ENCODE data around the gene NAGLU.
A peak's percentile ranks its signal among the peaks of the same experiment; 100 is the strongest.

NAGLU gene

DNA sequence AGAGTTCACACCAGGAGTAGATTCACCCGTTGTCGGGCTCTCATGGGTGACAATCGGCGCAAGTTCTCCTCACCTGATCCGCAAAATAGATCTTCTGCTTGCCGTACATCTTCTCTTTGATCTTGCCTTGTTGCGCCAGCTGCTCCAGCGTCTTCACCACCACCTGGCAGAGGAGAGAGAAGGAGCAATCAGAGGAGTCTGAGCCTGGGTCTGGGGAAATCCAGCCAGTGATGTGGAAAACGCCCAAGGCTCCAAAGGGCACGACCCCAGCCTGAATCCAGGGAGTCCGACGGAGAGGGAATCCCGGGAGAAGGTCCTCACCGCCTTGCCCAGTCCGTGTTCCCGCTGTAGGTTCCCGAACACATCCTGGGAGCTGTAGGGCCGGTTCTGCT lies 41.1 kb downstream of the NAGLU start:
- TF ChIP-seq, protein P1, sequence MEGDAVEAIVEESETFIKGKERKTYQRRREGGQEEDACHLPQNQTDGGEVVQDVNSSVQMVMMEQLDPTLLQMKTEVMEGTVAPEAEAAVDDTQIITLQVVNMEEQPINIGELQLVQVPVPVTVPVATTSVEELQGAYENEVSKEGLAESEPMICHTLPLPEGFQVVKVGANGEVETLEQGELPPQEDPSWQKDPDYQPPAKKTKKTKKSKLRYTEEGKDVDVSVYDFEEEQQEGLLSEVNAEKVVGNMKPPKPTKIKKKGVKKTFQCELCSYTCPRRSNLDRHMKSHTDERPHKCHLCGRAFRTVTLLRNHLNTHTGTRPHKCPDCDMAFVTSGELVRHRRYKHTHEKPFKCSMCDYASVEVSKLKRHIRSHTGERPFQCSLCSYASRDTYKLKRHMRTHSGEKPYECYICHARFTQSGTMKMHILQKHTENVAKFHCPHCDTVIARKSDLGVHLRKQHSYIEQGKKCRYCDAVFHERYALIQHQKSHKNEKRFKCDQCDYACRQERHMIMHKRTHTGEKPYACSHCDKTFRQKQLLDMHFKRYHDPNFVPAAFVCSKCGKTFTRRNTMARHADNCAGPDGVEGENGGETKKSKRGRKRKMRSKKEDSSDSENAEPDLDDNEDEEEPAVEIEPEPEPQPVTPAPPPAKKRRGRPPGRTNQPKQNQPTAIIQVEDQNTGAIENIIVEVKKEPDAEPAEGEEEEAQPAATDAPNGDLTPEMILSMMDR (IDR thresholded peaks at IDR 0.05; ENCODE audit: low read depth, low read length), result no peak
- peak overlapping the region; percentile 82 for H3K4me3 ChIP-seq (ENCODE audit: low read depth, low read length)

DNA sequence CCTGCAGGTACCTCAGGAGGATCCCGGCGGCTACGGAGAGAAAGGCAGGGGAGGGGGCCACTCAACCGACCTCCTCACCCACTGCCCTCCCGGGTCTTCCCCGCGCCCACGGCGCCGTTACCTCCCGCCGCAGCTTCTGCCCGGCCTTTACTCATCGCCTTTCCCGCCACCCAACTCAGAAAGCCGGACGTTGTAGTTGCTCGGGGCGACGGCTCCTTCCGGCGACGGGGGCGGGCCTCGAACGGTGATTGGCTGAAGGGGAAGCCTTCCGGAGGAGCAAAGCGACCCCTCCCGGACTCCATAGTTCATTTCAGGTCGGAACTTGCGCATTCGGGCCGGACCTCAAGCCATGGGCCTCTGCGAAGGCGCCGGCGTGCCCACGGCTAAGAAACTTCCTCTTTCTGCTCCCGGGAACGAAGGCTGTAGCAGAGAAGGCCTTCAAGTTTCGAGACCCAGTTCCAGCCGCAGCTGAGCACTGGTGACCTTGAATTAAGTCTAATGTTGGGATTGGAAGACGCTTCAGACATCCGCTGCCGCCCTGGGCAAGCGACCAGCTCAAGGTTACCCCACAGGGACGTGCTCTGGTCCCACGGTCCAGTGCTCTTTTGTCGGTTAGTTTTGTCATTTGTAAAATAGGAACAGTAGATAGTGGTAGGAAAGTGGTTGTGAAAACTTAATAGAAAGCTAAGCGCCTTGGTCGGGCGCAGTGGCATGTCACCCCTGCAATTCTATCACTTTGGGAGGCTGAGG lies 41.7 kb downstream of the NAGLU start, which contains the start of gene PSMC3IP:
PSMC3IP (minus strand) TSS at position 198 of the 750 bp plus-strand sequence; CDS start at position 155, 43 bp downstream.
- peak within 1 kb of the TSS; percentile 82 for H3K4me3 ChIP-seq (ENCODE audit: low read depth, low read length)
- TF ChIP-seq, protein P1 (IDR thresholded peaks at IDR 0.05; ENCODE audit: low read depth, low read length), result peak; percentile 19; the same call in 1 of the 2 replicates

DNA sequence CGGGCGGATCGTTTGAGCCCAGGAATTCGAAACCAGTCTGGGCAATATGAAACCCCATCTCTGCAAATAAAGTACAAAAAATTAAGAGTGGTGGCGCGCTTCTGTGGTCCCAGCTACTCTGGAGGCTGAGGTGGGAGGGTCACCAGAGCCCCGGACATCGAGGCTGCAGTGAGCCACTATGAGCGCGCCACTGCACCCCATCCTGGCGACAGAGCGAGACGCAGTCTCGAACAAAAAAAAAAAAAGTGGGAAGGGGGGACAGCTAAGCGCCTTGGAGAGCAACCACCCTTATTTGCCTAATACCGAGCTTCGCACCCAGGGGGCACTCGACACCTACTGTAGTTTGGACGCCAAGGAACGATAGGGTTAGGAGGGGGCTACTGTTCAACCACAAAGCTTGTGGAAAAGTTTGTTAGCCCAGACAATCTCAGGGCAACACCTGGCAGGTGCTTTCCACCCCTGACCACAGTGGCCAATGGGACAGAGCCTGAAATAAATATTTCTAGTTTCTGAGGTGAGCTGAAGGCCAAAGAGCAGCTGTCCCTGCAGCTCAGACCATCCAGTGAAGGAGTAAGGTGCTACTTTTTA lies 42.3 kb downstream of the NAGLU start:
- peak overlapping the region; percentile 82 for H3K4me3 ChIP-seq (ENCODE audit: low read depth, low read length)
- TF ChIP-seq, protein P1 (IDR thresholded peaks at IDR 0.05; ENCODE audit: low read depth, low read length), result peak; percentile 70

DNA sequence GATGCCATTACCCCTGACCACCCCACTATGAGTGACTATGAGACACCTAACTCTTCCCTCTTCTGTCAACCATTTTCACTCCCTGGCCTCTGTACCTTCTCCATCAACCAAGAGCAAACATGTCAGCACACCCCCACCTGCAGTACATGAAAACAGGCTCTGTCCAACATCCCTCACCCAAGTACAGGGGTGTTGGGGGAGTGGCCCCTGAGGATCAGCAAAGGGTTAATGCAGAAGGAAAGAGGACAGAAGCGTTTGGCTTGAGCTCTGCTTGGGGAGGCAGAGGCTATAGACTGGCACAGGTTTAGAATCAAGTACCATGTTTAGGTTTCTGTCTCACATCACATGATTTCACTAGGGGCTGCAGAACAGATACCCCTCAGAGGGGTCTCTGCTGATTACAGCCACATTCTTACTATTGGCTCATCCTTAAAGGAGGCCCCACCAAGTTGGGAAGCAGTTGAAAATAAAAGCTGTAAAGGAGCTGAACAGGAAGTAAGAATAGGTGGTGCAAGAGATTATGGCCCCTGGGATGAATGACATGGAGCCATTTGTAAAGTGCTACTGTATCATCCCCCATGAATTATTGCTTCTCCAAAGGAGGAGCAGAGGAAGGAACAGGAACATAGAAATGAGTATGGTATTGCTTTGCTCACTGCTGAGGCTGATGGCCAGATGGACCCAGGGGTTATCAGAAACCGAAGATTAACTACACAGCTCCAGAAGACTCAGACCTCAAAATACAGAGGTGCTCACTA lies 43.9 kb downstream of the NAGLU start:
- H3K4me3 ChIP-seq (ENCODE audit: low read depth, low read length), result no peak overlapping the region
- TF ChIP-seq, protein P1 (IDR thresholded peaks at IDR 0.05; ENCODE audit: low read depth, low read length), result no peak

DNA sequence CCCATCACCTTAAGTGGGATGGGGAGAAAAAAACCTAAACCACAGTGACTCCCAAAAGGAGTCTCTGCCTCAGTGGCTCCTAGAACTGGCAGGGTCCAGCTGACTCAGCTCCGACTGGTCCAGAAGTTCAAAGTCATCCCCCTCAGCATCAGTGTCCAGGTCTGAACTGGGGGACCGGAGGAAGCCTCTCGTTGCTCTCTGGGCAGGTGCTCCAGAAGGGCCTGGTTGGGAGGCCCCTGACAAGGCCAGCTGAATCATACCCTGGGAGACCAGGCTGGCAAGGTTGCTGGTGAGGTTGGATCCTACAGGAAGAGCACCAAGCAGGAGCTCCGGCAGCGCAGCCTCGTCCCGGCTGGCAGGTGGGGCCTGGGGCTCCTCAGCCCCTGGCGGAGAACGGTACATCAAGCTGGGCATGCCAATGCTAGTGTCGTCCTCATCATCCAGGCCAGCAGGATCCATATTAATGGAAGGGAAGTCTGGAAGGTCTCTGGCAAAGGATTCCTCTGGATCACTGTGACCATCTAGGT lies 45.8 kb downstream of the NAGLU start:
- H3K4me3 ChIP-seq (ENCODE audit: low read depth, low read length), result no peak overlapping the region
- TF ChIP-seq, protein P1 (IDR thresholded peaks at IDR 0.05; ENCODE audit: low read depth, low read length), result no peak

DNA sequence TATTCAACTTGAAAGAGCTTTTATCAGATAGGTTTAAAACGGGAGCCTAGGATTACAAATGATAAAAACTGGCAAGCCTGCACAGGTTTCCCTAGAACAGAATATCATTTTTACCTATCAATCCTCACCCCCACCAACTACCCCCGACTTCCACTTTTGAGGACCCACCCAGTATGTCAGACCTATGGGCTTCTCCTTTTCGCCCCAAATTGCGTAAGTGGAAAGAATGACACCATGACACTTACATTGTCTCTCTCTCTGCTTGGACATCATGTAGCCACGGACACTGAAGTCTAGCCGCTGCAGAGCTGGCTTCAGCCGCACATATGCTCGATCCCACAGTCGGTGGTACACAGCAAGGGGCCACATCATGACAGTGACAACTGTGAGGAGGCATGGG lies 48.8 kb downstream of the NAGLU start:
- TF ChIP-seq, protein P1 (IDR thresholded peaks at IDR 0.05; ENCODE audit: low read depth, low read length), result no peak
- no peak overlapping the region for H3K4me3 ChIP-seq (ENCODE audit: low read depth, low read length)
